GM19468 (cell line): ENCODE results near the gene DCAF10.
"Not testable (repeated sequence)": the region's sequence is repeated elsewhere in the genome, so short reads cannot be mapped to it uniquely, and the experiment has no call there.

Experiments
- ATAC-seq: cut with Tn5 transposase; IDR thresholded peaks from one replicate; pipeline ENCODE4 v1.9.1; 2021; ENCODE audit warnings: mild to moderate bottlenecking, moderate library complexity, moderate number of reproducible peaks; ENCODE audit not compliant: unreplicated experiment; ENCODE audit errors: extremely low read depth

Gene DCAF10

DNA sequence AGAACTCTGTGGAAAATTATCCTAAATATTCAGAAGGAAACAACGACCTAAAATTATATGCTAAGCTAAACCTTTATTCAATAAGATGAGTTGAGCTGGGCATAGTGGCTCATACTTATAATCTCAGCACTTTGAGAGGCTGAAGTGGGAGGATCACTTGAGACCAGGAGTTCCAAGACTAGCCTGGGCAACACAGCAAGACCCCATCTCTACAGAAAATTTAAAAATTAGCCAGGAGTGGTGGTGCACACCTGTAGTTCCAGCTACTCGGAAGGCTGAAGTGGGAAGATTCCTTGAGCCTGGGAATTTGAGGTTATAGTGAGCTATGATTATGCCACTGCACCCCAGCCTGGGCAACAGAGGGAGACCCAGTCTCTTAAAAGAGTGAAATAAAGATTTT lies 51.6 kb downstream of the DCAF10 start:
- no peak for ATAC-seq

GRCh38 chr9:37856551-37856950 lies 56.0 kb downstream of the DCAF10 start:
- no peak for ATAC-seq

DNA sequence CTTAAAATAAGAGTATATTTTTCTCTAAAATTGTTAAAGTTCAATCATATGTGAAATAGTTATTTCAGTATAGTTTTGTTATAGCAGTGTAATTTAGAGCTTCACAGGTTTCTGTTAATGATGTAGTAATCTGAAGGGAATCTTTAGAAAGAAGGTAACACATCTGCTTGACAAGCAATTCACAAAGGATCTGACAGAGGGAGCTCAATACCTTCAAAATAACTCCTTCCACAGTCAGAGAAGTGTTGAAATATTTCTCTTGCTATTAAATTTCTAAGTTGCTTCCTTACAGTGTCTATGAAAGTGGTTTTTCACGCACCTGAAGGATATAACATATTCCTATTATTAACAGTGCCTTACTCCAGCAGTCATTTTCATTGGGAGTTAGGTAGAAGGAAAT lies 58.4 kb downstream of the DCAF10 start:
- no peak for ATAC-seq

- ATAC-seq = no peak
These were observed 61.9 kb downstream of the DCAF10 start for GRCh38 chr9:37862530-37862929.

GRCh38 chr9:37870081-37870798 lies 69.6 kb downstream of the DCAF10 start:
- ATAC-seq = no peak

DNA sequence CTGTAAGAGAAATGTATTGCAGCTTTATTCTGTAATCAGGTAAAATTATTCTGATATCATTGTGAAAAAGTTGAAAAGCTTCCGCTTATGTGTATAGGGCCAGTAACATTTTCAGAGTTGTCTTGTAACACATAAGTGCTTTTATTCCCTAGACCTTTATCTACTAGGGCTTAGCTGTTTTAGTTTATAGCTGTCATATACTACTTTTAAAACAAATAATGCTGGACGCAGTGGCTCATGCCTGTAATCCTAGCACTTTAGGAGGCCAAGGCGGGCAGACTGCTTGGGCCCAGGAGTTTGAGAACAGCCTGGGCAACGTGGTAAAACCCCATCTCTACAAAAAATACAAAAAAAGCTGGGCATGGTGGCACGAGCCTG lies 70.2 kb downstream of the DCAF10 start:
- no peak for ATAC-seq

- ATAC-seq = no peak
These were observed 73.4 kb downstream of the DCAF10 start for GRCh38 chr9:37873955-37874354.

DNA sequence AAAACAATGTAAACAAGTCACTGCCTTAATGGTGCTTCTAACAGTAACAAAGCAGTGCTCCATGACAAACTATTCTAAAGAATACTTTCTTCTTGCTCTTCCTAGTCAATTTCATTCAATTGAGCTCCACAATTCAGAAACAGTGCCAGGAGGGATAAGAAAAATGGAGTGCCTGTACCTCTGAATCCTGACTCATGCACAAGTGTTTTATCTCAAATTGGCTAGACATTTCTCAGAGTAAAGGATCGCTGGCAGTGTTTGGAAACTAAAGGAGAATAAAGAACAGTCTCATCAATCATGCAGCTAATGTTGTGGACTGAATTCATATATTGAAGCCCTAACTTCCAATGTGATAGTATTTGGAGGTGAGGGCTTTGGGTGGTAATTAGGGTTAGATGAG lies 75.8 kb downstream of the DCAF10 start:
- ATAC-seq = no peak

DNA sequence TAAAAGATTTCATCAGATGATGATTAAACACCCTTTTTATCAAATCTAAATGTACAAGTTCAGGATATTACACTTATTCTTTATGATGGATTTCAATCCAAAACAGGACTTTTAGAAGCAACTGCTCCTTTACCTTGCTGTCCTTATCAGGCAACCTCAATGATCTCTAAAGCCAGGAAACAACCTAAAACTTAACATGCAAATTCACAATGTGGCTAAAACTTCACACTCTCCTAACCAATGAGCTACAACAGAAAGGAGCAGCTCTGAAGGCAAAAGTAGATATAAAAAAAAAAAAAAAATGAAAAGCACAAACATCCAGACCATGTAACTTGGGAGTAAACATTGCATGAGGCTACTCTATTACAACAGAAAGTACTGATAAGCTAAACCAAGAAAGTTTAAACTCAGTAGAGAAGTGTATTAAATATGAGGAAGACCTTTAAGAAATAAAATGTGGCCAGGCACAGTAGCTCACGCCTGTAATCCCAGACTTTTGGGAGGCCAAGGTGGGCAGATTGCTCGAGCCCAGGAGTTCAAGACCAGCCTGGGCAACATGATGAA lies 80.4 kb downstream of the DCAF10 start:
- ATAC-seq = no peak

DNA sequence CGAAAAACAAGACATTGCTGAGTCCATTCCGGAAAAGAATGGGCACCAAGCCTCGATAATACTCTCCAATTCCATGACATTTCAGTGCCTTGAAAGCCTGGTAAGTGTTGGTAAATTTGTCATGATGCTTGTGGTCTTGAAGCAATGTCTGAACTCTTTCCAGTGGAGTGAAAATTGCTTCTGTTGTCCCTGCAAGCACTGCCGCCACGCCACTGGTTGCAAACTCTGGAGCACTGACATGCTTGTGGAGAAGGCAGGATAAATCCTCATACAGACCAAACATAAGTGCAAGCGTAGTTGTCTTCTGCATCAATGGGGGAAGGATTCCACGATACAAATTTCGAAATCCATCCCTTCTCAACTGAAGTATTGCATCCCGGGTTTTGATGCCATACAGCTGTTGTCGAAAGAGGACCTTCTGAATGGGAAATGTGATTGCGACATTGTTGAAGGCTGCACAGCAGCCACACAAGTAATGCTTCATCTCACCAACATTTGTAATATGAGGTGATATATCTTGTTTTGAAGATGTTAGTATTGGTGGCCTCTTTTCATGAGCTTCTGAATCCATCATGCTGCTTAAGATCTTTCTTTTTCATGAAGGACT lies 87.5 kb downstream of the DCAF10 start:
- ATAC-seq = not testable (repeated sequence)

DNA sequence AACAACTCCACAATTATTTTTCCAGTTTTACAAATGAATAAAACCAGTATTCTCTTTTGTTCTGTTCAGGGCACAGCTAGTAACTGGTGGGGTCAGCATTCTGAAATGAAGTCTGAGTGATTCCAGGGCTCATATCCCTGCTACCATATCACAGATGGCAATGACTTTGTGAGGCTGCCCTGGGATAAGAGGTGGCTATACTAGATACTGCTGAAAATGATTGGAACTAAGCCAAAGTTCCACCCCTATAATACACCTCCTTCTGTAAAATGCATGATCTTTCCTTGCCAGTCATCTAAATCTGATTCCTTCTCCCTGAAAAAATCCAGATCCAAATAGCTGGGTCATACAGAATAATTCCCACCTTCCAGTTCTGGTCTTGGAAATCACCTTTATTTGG lies 88.9 kb downstream of the DCAF10 start:
- no peak for ATAC-seq

GRCh38 chr9:37891042-37891441 lies 90.4 kb downstream of the DCAF10 start:
- not testable (repeated sequence) for ATAC-seq

DNA sequence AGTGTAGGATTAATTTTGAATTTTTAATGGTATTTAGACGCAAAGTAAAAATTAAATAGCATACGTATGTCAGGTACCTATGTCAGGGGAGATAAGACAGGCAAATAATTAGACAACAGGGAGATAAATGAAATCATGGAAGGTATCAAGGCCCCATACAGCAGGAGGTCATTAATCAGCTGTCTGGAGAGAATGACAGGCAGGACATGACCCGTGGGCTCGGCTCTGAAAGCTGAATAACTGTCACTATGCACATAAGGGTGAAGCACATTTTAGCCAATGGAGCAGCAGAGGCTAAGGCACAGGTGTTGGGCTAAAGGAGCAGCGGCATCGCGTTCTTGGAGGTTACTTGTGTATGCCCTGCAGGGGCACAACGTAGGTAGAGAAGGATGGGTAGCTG lies 91.5 kb downstream of the DCAF10 start:
- ATAC-seq = no peak

DNA sequence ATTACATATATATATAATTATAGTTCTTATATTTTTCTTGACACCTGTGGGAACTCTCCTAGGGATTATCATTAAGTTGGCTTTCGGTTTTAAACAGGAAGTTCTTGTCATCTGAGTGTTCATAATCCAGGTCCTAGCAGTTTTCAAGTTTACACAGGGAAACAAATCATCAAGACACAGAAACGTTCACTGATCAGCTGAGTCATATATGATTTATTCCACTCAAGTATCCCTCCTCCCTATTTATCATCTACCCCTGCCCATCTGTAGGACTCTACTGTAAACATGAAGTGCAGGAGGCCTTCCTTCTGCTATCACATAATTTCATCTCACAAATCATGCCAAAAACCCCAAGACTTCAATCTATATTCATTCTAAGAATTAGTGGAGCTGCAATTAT lies 97.1 kb downstream of the DCAF10 start:
- ATAC-seq = no peak

GRCh38 chr9:37899041-37899440 lies 98.4 kb downstream of the DCAF10 start:
- no peak for ATAC-seq

- ATAC-seq = no peak
These were observed 101.5 kb downstream of the DCAF10 start for GRCh38 chr9:37902131-37902530.

DNA sequence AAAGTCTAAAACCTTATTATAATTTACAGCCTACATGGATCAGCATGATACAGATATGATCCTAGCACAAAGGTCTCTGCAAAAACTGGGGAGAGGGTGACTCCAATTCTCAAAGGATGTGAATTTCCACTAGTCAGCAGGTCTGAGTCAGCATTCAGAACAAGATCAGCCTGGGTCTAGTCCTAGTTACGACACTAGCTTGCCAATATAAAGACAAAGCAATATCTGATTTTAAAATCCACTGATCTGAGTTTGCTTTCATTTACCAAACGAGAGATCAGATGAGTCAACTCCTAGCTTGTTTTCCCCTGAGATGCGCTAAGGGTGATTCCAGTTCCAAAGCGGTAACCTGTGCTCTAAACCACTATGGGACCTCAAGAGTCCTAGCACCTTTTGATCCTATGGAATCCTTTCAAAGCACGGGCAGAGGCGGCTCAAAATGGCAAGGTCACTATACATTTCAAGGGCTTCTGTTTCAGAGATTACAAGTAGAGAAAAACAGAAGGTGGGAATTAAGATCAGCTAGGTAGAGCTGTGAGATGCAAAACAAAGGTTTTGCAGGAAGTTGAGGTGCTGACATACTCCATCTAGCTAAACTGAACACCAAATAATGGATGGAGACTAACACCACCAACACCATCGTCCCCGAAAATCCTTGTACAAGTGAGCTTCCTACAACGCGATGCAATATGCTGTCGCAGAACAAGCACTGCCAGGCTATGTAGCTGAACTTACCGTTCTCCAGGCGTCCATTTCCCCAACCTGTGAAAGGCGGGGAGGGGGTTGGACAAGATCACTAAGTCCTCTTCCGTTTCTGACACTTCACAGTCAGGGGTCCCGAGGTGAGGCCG lies 102.4 kb downstream of the DCAF10 start:
- ATAC-seq = no peak

GRCh38 chr9:37903647-37904444 lies 103.2 kb downstream of the DCAF10 start, which contains the start of gene SLC25A51:
Gene SLC25A51 (minus strand): TSS chr9:37904127. CDS start chr9:37888550, 15,577 bp downstream.
- peak; percentile 82 for ATAC-seq

DNA sequence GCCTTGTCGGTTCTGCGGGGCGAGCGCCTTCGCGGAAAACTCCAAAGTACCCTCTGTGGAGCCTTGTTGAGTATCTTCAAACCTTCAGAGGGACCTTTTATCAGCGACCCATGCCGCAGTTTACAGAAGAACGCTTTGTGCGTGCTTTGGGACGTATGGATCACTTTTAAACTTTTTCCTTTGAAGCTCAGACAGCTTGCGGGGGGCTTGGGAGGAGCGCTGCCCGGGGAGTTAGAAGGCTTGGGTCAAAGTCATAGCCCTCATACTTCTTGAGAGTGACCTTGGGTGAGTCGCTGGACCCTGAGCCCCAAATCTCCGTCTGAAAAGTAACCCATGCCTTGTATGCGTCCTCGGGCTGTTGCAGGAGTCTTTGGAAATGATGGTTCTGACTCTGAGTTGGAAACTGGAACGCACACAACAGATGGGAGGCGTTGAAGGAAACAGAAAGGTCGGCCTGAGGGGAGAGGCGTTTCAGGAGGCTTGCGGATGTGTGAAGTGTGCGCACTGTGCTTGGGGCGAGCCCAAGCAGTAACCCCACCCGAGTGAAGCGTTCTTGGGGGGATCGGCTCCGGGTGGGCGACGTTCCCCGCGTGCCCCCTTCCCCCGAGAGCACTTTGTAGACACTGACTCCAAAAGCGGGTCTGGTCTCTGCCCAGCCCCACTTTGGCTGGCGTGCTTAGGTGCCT lies 104.0 kb downstream of the DCAF10 start:
- ATAC-seq = no peak
